RWPE2 (cell line): ENCODE data around the gene XRCC1.

Experiments used
- ATAC-seq: fragments of 200-7000 bp; cut with Tn5 transposase; 3 replicates; pipeline ENCODE4 v1.9.1; 2021; ENCODE audit warnings: low read depth
- DNase-seq: peaks from one replicate; pipeline ENCODE4 v3.0.0-alpha.2; 2020; ENCODE audit warnings: low spot score
- H3K27ac ChIP-seq: fragments of 450-650 bp; 2 replicates; pipeline ENCODE4 v1.5.1; 2017; ENCODE audit warnings: mild to moderate bottlenecking; ENCODE audit not compliant: poor library complexity, severe bottlenecking
- H3K27me3 ChIP-seq: fragments of 250-450 bp; sonication (Bioruptor Pico); 2 replicates; pipeline ENCODE4 v1.5.1; 2021; ENCODE audit warnings: mild to moderate bottlenecking, moderate library complexity; ENCODE audit not compliant: insufficient read depth, poor library complexity, severe bottlenecking
- H3K36me3 ChIP-seq: fragments of 250-450 bp; sonication (Bioruptor Pico); 2 replicates; pipeline ENCODE4 v1.5.1; 2020; ENCODE audit warnings: low read depth, mild to moderate bottlenecking, moderate library complexity
- H3K4me1 ChIP-seq: fragments of 250-450 bp; sonication (Bioruptor Pico); 2 replicates; pipeline ENCODE4 v1.5.1; 2021; ENCODE audit warnings: mild to moderate bottlenecking, moderate library complexity; ENCODE audit not compliant: insufficient read depth, poor library complexity, severe bottlenecking
- H3K4me3 ChIP-seq: fragments of 250-450 bp; sonication (Bioruptor Pico); 2 replicates; pipeline ENCODE4 v1.5.1; 2021; ENCODE audit warnings: mild to moderate bottlenecking, moderate library complexity; ENCODE audit not compliant: severe bottlenecking
- H3K9me3 ChIP-seq: fragments of 250-450 bp; sonication (Bioruptor Pico); 2 replicates; pipeline ENCODE4 v1.5.1; 2021; ENCODE audit warnings: mild to moderate bottlenecking, moderate library complexity; ENCODE audit not compliant: severe bottlenecking
- TF ChIP-seq, protein P1 (sequence below): fragments of 450-650 bp; IDR thresholded peaks from one replicate; pipeline ENCODE4 v1.5.1; 2017; ENCODE audit warnings: mild to moderate bottlenecking, moderate library complexity; ENCODE audit not compliant: poor library complexity, severe bottlenecking

The XRCC1 gene

DNA sequence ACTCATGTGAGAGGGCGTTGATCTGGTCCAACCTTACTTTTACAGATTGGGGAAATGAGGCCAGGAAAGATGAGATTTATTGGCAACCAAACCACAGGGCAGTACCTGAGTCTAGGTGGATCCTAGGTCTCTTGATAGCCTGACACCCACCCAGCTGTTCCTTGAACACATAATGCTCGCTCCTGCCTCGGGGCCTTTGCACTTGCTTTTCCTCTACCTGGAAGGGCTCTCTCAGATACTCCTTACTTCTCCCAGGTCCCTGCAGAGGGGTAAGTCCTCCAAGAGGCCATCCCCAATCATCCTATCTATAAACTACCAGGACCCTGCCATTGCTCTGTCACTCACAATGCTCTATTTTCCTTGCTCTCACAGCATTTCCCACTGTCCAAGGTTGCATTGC, 34.9 kb downstream of the XRCC1 start:
- Histone ChIP-seq H3K9me3 (no peaks in the 10 kb centered on the region), H3K4me1 (no peaks in the 10 kb centered on the region), H3K36me3 (peaks cover 40% of the 10 kb centered on the region), H3K27ac (no peak overlapping the region), H3K27me3 (no peaks in the 10 kb centered on the region), H3K4me3 (no peak overlapping the region)
- TF ChIP-seq, protein P1, sequence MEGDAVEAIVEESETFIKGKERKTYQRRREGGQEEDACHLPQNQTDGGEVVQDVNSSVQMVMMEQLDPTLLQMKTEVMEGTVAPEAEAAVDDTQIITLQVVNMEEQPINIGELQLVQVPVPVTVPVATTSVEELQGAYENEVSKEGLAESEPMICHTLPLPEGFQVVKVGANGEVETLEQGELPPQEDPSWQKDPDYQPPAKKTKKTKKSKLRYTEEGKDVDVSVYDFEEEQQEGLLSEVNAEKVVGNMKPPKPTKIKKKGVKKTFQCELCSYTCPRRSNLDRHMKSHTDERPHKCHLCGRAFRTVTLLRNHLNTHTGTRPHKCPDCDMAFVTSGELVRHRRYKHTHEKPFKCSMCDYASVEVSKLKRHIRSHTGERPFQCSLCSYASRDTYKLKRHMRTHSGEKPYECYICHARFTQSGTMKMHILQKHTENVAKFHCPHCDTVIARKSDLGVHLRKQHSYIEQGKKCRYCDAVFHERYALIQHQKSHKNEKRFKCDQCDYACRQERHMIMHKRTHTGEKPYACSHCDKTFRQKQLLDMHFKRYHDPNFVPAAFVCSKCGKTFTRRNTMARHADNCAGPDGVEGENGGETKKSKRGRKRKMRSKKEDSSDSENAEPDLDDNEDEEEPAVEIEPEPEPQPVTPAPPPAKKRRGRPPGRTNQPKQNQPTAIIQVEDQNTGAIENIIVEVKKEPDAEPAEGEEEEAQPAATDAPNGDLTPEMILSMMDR = no peak
- DNase-seq (no peak), ATAC-seq (no peak)

DNA sequence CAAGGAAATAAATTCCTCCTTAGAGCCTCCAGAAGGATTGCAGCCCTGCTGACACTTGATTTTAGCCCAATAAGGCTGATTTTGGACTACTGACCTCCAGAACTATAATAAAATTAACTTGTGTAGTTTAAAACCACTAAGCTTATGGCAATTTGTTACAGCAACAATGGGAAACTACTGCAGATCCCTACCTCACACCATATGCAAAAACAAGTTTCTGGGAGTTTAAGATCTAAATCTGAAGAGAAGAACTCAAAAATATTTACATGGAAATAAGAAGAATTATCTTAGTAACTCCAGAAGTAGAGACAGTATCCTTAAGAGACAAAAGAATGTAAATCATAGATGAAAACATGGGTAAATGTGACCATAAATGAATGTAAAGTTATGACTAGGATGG, 36.4 kb downstream of the XRCC1 start:
- Histone ChIP-seq H3K36me3 (peaks cover 37% of the 10 kb centered on the region), H3K9me3 (no peaks in the 10 kb centered on the region), H3K4me1 (no peaks in the 10 kb centered on the region), H3K4me3 (no peak overlapping the region), H3K27me3 (no peaks in the 10 kb centered on the region), H3K27ac (no peak overlapping the region)
- ATAC-seq = no peak
- TF ChIP-seq, protein P1 = no peak
- no peak for DNase-seq

DNA sequence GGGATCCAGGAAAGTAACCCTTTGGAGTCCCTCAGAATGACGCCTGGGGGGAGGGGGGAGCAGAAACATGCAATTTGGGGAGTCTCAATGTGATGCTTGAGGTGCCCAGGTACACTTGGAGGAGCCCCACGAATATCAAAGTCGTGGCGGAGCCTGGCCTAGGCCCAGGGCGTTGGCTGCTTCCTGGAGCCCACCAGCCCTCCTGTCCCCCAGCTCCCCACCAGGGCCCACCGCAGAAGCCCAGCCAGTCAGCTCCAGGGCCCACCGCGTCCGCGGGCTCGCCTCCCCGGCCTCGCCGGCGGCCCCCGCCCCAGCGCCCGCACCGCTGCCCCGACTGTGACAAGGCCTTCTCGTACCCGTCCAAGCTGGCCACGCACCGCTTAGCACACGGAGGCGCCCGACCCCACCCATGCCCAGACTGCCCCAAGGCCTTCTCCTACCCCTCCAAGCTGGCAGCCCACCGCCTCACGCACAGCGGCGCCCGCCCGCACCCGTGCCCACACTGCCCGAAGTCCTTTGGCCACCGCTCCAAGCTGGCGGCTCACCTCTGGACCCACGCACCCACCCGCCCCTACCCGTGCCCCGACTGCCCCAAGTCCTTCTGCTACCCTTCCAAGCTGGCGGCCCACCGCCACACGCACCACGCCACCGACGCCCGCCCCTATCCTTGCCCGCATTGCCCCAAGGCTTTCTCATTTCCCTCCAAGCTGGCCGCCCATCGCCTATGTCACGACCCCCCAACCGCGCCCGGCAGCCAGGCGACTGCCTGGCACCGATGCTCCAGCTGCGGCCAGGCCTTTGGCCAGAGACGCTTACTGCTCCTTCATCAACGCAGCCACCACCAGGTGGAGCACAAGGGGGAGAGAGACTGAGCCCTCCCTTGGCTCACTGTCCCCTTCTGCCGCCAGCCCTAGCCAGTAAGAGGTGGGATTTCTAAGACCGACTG, 40.2 kb downstream of the XRCC1 start:
- TF ChIP-seq, protein P1 = peak; percentile 45
- H3K27ac ChIP-seq = peak overlapping the region; percentile 81
- no peak for DNase-seq
- H3K36me3 ChIP-seq = peaks cover 19% of the 10 kb centered on the region
- no peaks in the 10 kb centered on the region for H3K9me3 ChIP-seq
- no peak overlapping the region for H3K4me3 ChIP-seq
- H3K27me3 ChIP-seq = no peaks in the 10 kb centered on the region
- no peak for ATAC-seq
- H3K4me1 ChIP-seq = peaks cover 4% of the 10 kb centered on the region

DNA sequence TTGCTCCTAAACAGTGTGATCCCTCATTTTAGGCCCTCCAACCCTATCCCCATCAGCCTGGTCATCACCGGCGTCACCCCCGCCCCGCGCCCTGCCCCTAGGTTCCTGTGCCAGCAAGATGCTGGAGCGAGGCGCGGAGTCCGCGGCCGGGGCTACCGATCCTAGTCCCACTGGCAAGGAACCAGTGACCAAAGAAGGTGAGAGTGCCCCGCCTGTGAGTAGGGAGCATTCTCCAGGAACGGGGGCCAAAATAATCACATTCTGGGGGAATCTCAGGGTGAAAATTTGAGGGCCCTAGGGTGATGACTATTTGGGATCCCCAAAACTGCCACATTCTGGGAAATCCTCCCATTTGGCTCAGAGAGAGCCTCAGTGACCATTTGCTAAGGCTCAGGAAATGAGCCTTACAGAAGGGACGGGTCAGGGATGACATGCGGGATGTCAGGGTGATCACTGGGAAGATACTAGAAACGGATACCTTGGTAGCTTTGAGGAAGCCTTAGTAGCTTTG, 41.0 kb downstream of the XRCC1 start:
- TF ChIP-seq, protein P1 = no peak
- Histone ChIP-seq H3K4me3 (peak overlapping the region; percentile 4), H3K36me3 (peaks cover 16% of the 10 kb centered on the region), H3K27ac (peak overlapping the region; percentile 81), H3K9me3 (no peaks in the 10 kb centered on the region), H3K27me3 (no peaks in the 10 kb centered on the region), H3K4me1 (peaks cover 9% of the 10 kb centered on the region)
- no peak for DNase-seq
- no peak for ATAC-seq
